AG08396 (cell line): Measurements from ENCODE around the gene ZC3HAV1.
A peak's percentile ranks its signal among the peaks of the same experiment; 100 is the strongest.
"Not testable (repeated sequence)": the region's sequence is repeated elsewhere in the genome, so short reads cannot be mapped to it uniquely, and the experiment has no call there.

Experiments
- DNase-seq: peaks from one replicate; pipeline ENCODE4 v3.0.0; 2012; ENCODE audit warnings: low spot score, mixed read lengths

Gene ZC3HAV1

GRCh38 chr7:139049936-139050335 is 59.6 kb downstream of the ZC3HAV1 start:
- no peak for DNase-seq

DNA sequence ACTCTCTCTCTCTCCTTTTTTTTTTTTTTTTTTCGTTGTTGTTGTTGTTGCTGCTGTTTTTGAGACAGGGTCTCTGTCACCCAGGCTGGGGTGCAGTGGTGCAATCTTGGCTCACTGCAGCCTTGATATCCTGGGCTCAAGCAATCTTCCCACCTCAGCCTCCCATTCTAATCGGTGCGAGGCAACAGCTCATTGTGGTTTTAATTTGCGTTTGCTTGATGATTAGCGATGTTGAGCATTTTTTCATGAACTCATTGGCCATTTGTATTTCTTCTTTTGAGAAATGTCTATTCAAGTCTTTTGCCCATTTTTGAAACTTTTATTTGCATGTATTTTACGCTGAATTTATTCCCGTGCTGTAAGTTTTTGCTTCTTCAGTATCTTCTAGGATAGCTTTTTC is 60.4 kb downstream of the ZC3HAV1 start:
- no peak for DNase-seq

- DNase-seq: no peak
Observed at GRCh38 chr7:139047970-139048369, 61.5 kb downstream of the ZC3HAV1 start.

- DNase-seq: no peak
Observed at GRCh38 chr7:139046143-139046542, 63.4 kb downstream of the ZC3HAV1 start.

GRCh38 chr7:139044813-139045794 is 64.4 kb downstream of the ZC3HAV1 start:
- no peak for DNase-seq

- DNase-seq: no peak
Observed at GRCh38 chr7:139043823-139044812, 65.4 kb downstream of the ZC3HAV1 start.

- no peak for DNase-seq
Observed at GRCh38 chr7:139041378-139042085, 68.0 kb downstream of the ZC3HAV1 start.

GRCh38 chr7:139038691-139039090 is 70.8 kb downstream of the ZC3HAV1 start:
- no peak for DNase-seq

GRCh38 chr7:139036901-139037300 is 72.6 kb downstream of the ZC3HAV1 start:
- no peak for DNase-seq

DNA sequence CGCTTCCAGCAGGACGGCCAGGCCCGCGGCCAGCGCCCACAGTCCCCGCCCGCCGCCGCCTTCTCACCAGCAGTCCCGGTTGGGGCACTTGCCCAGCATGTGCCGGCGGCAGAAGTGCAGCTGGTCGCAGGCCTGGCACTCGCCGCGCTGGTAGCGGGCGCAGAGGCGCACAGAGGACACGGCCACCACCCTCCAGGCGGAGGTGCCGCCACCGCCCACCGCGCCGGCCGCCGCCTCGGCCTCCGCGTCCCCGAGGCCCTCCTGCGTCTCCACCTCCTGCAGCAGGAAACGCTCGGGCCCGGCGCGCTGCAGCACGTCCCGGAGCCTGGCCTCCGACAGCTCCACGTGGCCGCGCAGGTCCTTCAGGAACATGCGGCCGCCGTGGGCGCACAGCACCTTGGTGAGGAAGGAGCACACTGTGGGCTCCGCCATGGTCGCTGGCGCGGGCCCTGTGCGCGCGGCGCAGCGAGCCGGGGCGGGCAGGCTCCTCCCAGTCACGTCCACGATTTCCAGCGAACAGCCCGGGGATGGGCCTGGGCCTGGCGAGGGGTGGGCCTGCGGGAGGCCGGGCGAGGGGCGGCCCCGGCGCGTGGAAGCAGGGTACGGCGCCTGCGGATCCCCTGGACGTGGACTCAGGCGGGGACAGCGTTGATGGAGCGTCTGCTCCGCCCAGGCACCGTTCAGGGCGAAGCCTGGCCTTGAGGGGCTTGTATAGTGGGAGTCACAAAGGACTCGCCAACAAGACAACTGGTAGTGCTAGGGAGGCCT is 73.8 kb downstream of the ZC3HAV1 start, which contains the start of gene ZC3HAV1L:
Gene ZC3HAV1L (minus strand): TSS at position 457 of the 768 bp plus-strand sequence. CDS start 25 bp downstream, at position 432.
- DNase-seq: peak; percentile 90

DNA sequence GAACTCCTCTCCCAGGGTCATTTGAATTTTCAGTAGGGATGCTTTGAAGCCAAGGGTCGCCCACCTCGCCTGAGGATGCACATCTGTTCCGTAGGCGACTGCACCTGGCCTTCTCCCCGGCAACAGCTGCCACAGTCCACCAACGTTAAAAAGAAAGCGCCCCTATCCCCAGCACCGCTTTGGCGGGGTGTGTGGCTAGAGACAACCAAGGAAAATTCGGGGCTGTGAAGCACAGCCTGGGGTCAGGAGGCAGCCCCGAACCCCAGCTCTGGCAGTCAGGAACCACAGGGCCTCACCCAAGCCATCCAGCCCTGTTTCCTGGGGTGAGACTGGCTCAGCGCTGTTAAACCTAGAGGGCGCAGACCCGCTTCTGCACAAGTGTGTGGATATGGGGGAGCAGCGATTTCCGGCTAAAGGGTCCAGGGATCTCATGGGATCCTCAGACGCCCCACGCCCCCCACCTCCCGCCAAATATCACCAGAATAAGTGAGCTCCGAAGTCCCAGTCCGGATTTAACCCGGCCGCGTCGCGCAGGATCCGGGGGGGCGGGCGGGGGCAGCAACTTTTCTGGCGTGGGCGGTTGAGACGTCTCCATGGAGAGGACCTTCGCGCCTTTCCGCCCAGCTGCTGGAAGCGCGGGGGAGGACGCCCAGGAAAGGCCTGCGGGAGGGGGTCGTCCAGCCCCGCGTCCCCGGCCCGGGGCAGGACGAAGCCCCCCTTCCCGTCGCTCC is 74.5 kb downstream of the ZC3HAV1 start:
- peak; percentile 75 for DNase-seq

DNA sequence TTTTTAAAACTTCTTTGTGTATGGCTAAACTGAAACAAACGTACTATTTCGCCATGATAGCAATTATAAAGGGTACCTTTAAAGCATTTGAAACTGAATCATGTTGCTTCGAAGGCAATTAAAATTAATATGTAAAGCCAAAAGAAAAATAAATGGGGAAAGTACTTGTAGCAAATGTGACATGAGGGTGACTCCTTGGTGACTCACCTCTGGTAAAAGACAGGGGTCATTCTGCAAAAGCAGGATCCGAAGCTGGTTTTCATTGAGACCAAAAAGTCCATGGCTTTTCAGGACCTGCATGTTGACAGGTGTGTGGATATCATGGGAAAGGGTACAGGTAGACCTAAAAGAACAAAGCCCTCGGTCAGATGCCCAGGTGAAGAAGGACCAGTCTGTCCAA is 75.2 kb downstream of the ZC3HAV1 start:
- DNase-seq: peak; percentile 47

GRCh38 chr7:139033346-139034114 is 76.0 kb downstream of the ZC3HAV1 start:
- no peak for DNase-seq

- DNase-seq: no peak
Observed at GRCh38 chr7:139032473-139032872, 77.0 kb downstream of the ZC3HAV1 start.

DNA sequence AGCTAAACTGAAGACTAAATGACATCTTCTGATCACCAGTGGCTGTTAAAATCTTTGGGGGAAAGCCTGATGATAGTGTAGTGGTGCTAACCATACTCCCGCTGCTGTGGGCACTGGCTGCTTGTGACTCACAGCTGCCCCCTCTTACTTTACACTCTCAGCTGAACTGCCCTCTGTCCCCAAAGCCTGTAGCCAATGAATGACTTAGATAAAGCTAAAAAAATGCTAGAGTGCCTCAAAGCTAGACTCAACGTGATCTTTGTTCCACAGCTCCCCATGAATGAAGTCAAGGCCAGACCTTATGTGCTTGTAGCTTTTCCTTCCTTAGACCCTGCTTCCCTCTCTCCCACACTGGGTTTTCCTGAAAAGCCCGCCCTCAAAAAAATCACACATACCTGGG is 80.2 kb downstream of the ZC3HAV1 start:
- DNase-seq: no peak

GRCh38 chr7:139026551-139026950 is 83.0 kb downstream of the ZC3HAV1 start:
- DNase-seq: no peak

GRCh38 chr7:139025861-139026260 is 83.7 kb downstream of the ZC3HAV1 start:
- DNase-seq: not testable (repeated sequence)

- DNase-seq: no peak
Observed at GRCh38 chr7:139023076-139023475, 86.4 kb downstream of the ZC3HAV1 start.

DNA sequence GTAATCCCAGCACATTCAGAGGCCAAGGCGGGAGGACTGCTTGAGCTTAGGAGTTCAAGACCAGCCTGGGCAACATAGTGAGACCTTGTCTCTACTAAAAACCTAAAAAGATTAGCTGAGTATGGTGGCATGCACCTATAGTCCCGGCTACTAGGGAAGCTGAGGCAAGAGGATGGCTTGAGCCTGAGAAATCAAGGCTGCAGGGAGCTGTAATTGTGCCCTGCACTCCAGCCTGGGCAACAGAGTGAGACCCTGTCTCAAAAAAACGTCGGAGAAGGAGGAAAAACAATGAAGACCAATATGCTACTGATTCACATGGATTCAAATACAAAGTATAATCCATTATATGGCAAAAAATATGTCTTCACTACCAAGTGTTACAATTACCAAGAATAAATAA is 87.2 kb downstream of the ZC3HAV1 start:
- no peak for DNase-seq
